Stimulated activated CD4-positive, alpha-beta T cell treated with anti-CD3 and anti-CD28 coated beads, Interleukin-4, amount 100 ng/mL, for 48 hours (primary cell): ENCODE data around the gene GALNTL6.
"Not testable (repeated sequence)": the region's sequence is repeated elsewhere in the genome, so short reads cannot be mapped to it uniquely, and the experiment has no call there.

Experiments used
- DNase-seq, 2 donors: peaks; one replicate each; pipeline ENCODE4 v3.0.0-alpha.2; 2020; ENCODE audit warnings: low read depth in 2 of 2

Gene GALNTL6

GRCh38 chr4:172734555-172734954, 921.4 kb downstream of the GALNTL6 start:
- DNase-seq: no peak

GRCh38 chr4:172736046-172736445, 922.8 kb downstream of the GALNTL6 start:
- DNase-seq: no peak

GRCh38 chr4:172740434-172740833, 927.2 kb downstream of the GALNTL6 start:
- DNase-seq: no peak

GRCh38 chr4:172750910-172751309, 937.7 kb downstream of the GALNTL6 start:
- DNase-seq: no peak

GRCh38 chr4:172751550-172751949, 938.3 kb downstream of the GALNTL6 start:
- no peak for DNase-seq

- DNase-seq: no peak
These were observed 945.6 kb downstream of the GALNTL6 start for GRCh38 chr4:172758586-172759340.

GRCh38 chr4:172760512-172760911, 947.3 kb downstream of the GALNTL6 start:
- DNase-seq: no peak

GRCh38 chr4:172762895-172763294, 949.7 kb downstream of the GALNTL6 start:
- DNase-seq: no peak

GRCh38 chr4:172770787-172771186, 957.6 kb downstream of the GALNTL6 start:
- DNase-seq: no peak

- no peak for DNase-seq
These were observed 959.6 kb downstream of the GALNTL6 start for GRCh38 chr4:172772781-172773180.

- no peak for DNase-seq
These were observed 963.1 kb downstream of the GALNTL6 start for GRCh38 chr4:172776203-172776861.

GRCh38 chr4:172777729-172778431, 964.7 kb downstream of the GALNTL6 start:
- no peak for DNase-seq

GRCh38 chr4:172778583-172778982, 965.4 kb downstream of the GALNTL6 start:
- DNase-seq: no peak

- no peak for DNase-seq
These were observed 967.4 kb downstream of the GALNTL6 start for GRCh38 chr4:172780566-172781081.

GRCh38 chr4:172785613-172786012, 972.4 kb downstream of the GALNTL6 start:
- DNase-seq: no peak

- no peak for DNase-seq
These were observed 973.0 kb downstream of the GALNTL6 start for GRCh38 chr4:172786039-172786792.

- no peak for DNase-seq
These were observed 973.9 kb downstream of the GALNTL6 start for GRCh38 chr4:172787111-172787510.

- no peak for DNase-seq
These were observed 978.6 kb downstream of the GALNTL6 start for GRCh38 chr4:172791841-172792240.

GRCh38 chr4:172793565-172794306, 980.5 kb downstream of the GALNTL6 start:
- no peak for DNase-seq

- DNase-seq: no peak
These were observed 981.1 kb downstream of the GALNTL6 start for GRCh38 chr4:172794307-172794703.

- DNase-seq: not testable (repeated sequence)
These were observed 984.1 kb downstream of the GALNTL6 start for GRCh38 chr4:172797281-172797680.
